Thyroid gland (tissue), 4 donors: ENCODE results near the gene VAT1L.

Experiments
- CTCF ChIP-seq, 6 experiments: fragments of 200-600 bp in 3 of 6; fragments of 450-650 bp in 3 of 6; sonication (generic) in 3 of 6; IDR thresholded peaks; one replicate each; pipeline ENCODE4 v1.5.1; 2016 to 2019; ENCODE audit warnings: antibody characterized with exemption in 6 of 6, mild to moderate bottlenecking in 2 of 6, inconsistent platforms in 1 of 6, moderate library complexity in 1 of 6
- POLR2A ChIP-seq, 2 donors: fragments of 450-650 bp; IDR thresholded peaks; one replicate each; pipeline ENCODE4 v1.6.1; 2017; ENCODE audit warnings: antibody characterized with exemption in 2 of 2, mild to moderate bottlenecking in 2 of 2, moderate library complexity in 1 of 2

GRCh38 chr16:77949445-77949844, 161.1 kb downstream of the VAT1L start:
- TF ChIP-seq CTCF (IDR thresholded peaks at IDR 0.05) (no peak), POLR2A (IDR thresholded peaks at IDR 0.05) (no peak)
